Neural crest cell (in vitro differentiated cells): ENCODE results near the gene BCO1. TPM values are rescaled to one million over a fixed set of nuclear protein-coding genes. Genes with fewer than 3 reads are reported as not detected.

Experiments used
- DNase-seq: peaks from one replicate; pipeline ENCODE4 v3.0.0; 2021; ENCODE audit warnings: low read depth, mixed read lengths, low spot score
- H3K27ac Mint-ChIP-seq: one replicate; pipeline ENCODE4 v1.8.0; 2021; ENCODE audit warnings: mild to moderate bottlenecking, mixed read lengths; ENCODE audit not compliant: unreplicated experiment
- H3K27me3 Mint-ChIP-seq: 2 replicates; pipeline ENCODE4 v1.8.0; 2021; ENCODE audit warnings: low read depth, mild to moderate bottlenecking, mixed read lengths
- H3K36me3 Mint-ChIP-seq: 2 replicates; pipeline ENCODE4 v1.8.0; 2021; ENCODE audit warnings: low read depth, mild to moderate bottlenecking, mixed read lengths
- H3K4me1 Mint-ChIP-seq: 2 replicates; pipeline ENCODE4 v1.8.0; 2021; ENCODE audit warnings: mixed read lengths
- H3K4me3 Mint-ChIP-seq: one replicate; pipeline ENCODE4 v1.8.0; 2021; ENCODE audit warnings: mild to moderate bottlenecking, mixed read lengths
- H3K9me3 Mint-ChIP-seq: 2 replicates; pipeline ENCODE4 v1.8.0; 2021; ENCODE audit warnings: mixed read lengths
- CTCF ChIP-seq: fragments of 200-600 bp; sonication (generic); conservative IDR thresholded peaks from 2 replicates; pipeline ENCODE4 v1.5.0; 2021; ENCODE audit warnings: antibody characterized with exemption, mild to moderate bottlenecking
- total RNA-seq: library from RNA; stranded (reverse); gene quantifications from 2 replicates; pipeline ENCODE4 v1.2.1, GENCODE V29; 2021

BCO1 gene
- total RNA-seq, 1 donor from 2014 or later, result not detected

GRCh38 chr16:81276323-81276722, 37.8 kb downstream of the BCO1 start:
- H3K4me1 Mint-ChIP-seq, result peaks cover 4% of the 10 kb centered on the region
- H3K36me3 Mint-ChIP-seq, result no peaks in the 10 kb centered on the region
- H3K27me3 Mint-ChIP-seq, result no peaks in the 10 kb centered on the region
- H3K9me3 Mint-ChIP-seq, result no peaks in the 10 kb centered on the region
- H3K4me3 Mint-ChIP-seq, result no peak overlapping the region
- TF ChIP-seq CTCF, result no peak
- no peak for DNase-seq
- H3K27ac Mint-ChIP-seq, result no peak overlapping the region

- no peak overlapping the region for H3K4me3 Mint-ChIP-seq
- H3K9me3 Mint-ChIP-seq, result no peaks in the 10 kb centered on the region
- no peak for DNase-seq
- H3K36me3 Mint-ChIP-seq, result no peaks in the 10 kb centered on the region
- H3K27ac Mint-ChIP-seq, result no peak overlapping the region
- no peak for TF ChIP-seq CTCF
- H3K4me1 Mint-ChIP-seq, result peaks cover 4% of the 10 kb centered on the region
- H3K27me3 Mint-ChIP-seq, result no peaks in the 10 kb centered on the region
These were observed 39.1 kb downstream of the BCO1 start for GRCh38 chr16:81277541-81278080.

GRCh38 chr16:81278526-81278925, 40.0 kb downstream of the BCO1 start:
- Mint-ChIP-seq H3K9me3 (no peaks in the 10 kb centered on the region), H3K36me3 (no peaks in the 10 kb centered on the region), H3K4me3 (no peak overlapping the region), H3K4me1 (peaks cover 4% of the 10 kb centered on the region), H3K27ac (no peak overlapping the region), H3K27me3 (no peaks in the 10 kb centered on the region)
- no peak for DNase-seq
- TF ChIP-seq CTCF, result no peak

- DNase-seq, result no peak
- Mint-ChIP-seq H3K27ac (no peak overlapping the region), H3K27me3 (no peaks in the 10 kb centered on the region), H3K36me3 (no peaks in the 10 kb centered on the region), H3K4me1 (peaks cover 4% of the 10 kb centered on the region), H3K4me3 (no peak overlapping the region), H3K9me3 (no peaks in the 10 kb centered on the region)
- no peak for TF ChIP-seq CTCF
These were observed 40.9 kb downstream of the BCO1 start for GRCh38 chr16:81279392-81279791.

- DNase-seq, result no peak
- Mint-ChIP-seq H3K27ac (no peak overlapping the region), H3K4me3 (no peak overlapping the region), H3K4me1 (peaks cover 2% of the 10 kb centered on the region), H3K36me3 (no peaks in the 10 kb centered on the region), H3K27me3 (no peaks in the 10 kb centered on the region), H3K9me3 (no peaks in the 10 kb centered on the region)
- TF ChIP-seq CTCF, result no peak
These were observed 41.9 kb downstream of the BCO1 start for GRCh38 chr16:81280393-81280792.
